Activated effector memory CD4-positive, alpha-beta T cell treated with Interleukin-2 at 50 U/mL for 16 hours (primary cell): Measurements from ENCODE around the gene STRN3.

Experiments used
- DNase-seq: peaks from one replicate; pipeline ENCODE4 v3.0.0-alpha.2; 2020

Gene STRN3

GRCh38 chr14:30869551-30870155, 156.5 kb downstream of the STRN3 start:
- DNase-seq = no peak

- no peak for DNase-seq
Observed at GRCh38 chr14:30868736-30869135, 157.4 kb downstream of the STRN3 start.

DNA sequence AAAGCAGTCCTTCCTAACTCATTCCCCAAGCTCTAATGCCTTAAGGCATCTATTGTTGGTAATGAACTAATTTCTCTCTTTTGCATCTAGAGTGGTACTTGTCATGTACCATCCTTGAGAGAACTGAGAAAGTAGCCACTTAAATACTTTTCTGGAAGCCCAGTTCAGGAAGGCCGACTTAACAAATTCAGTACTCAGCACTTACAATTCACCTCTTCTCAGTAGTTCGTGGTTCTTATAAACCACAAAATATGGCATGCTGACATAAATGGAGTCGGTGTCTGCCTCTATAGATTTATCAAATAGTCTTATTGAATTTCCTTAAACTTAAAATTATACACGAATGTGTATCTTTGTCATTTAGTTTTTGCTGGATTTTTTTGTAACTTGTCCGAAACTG, 161.2 kb downstream of the STRN3 start:
- DNase-seq = no peak

- DNase-seq = no peak
Observed at GRCh38 chr14:30861200-30861599, 165.0 kb downstream of the STRN3 start.

DNA sequence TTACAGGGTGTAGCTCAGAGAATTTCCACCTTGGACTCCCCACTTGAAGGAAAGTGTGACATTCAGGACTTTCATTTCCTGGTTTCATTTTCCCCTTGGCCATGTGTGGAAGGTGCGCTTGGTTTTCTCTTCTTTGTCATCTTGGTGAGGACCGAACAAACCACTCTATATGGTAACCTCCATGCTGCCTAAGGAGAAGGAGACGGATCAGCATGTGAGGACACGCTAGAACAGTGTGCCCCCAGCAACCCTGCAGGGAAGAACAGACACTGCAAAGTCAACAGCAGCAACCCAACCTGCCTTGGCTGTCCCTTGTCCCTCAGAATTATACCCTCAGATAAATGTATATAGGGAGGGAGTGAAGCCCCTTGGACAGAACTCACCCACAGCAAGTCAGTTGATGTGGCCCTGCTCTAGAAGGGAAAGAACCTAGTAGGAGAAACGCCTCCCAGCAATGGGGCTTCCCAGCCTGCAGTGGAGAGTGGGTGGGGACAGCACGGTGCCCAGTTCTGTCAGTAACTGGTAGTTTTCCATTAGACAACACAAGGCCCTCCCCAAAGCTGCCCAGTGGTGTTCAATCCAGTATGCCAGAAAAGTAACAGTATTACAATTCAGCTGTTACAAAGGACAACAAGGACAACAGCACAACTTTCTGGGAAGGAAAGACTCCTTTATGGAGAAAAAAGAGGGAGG, 170.7 kb downstream of the STRN3 start:
- DNase-seq = no peak

- DNase-seq = no peak
Observed at GRCh38 chr14:30854492-30854891, 171.7 kb downstream of the STRN3 start.

- DNase-seq = no peak
Observed at GRCh38 chr14:30853946-30854345, 172.2 kb downstream of the STRN3 start.

DNA sequence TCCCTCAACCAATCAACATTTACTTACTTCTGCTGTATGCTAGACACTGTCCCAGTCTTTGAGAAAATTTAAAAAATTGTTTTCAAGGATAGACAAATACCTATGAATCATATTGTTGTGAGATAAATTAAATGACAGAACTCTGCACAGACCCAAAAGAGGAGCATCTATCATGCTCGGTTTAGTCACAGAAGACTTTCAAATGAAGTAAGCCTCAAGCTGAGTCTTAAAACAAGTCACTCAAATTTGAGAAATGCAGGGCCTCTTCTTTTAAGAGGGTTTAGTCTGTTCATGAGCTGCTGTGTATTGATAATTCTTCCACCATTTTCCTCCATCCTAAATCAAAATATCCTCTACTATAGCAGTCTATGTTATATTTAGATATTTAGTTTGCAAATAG, 176.2 kb downstream of the STRN3 start:
- no peak for DNase-seq

DNA sequence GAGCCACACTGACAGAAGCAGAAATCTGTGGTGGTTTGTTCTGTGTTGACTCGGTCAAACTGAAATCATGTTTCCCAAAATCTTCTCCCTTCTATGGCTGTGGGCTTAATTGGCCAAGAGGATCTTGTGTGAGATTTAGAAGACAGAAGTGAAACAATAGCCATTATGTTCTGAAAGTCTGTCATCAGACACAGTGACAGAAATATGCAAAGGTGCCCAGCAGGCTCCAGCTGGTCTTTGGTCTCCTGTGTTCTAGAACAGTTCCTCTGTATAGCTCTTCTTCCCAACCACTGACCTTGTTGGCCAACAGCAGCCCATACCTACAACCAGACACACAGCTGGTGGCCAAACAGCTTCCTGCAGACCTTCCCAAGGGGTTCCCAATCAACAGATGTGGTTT, 176.8 kb downstream of the STRN3 start:
- DNase-seq = no peak

- DNase-seq = no peak
Observed at GRCh38 chr14:30848449-30849240, 177.5 kb downstream of the STRN3 start.
